Loucy (cell line): ENCODE measurements around the gene GARIN5A.

Source experiments
- EZH2phosphoT487 ChIP-seq: fragments of 200-600 bp; IDR thresholded peaks from 2 replicates; pipeline ENCODE4 v1.6.1; 2018; ENCODE audit warnings: antibody characterized with exemption, mild to moderate bottlenecking, moderate library complexity, borderline replicate concordance
- TF ChIP-seq, protein P1 (sequence below): fragments of 200-600 bp; sonication (generic); conservative IDR thresholded peaks from 2 replicates; pipeline ENCODE4 v1.5.1; 2014; ENCODE audit warnings: mild to moderate bottlenecking, antibody characterized with exemption, low read length

DNA sequence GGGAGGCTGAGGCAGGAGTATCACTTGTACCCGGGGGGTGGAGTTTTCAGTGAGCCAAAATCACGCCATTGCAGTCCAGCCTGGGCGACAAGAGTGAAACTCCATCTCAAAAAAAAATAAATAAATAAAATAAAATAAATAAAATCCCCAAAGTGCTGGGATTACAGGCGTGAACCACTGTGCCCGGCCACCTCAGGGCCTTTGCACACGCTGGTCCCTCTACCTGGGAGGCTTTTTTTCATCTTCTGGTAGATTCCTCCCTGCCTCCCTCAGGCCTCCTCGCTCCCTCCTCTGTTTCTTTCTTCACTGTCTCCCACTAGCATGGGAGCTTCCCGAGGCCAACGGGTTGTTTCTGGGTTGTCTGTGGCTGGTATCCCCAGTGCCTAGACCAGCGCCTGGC is 28.9 kb downstream of the GARIN5A start:
- TF ChIP-seq, protein P1, sequence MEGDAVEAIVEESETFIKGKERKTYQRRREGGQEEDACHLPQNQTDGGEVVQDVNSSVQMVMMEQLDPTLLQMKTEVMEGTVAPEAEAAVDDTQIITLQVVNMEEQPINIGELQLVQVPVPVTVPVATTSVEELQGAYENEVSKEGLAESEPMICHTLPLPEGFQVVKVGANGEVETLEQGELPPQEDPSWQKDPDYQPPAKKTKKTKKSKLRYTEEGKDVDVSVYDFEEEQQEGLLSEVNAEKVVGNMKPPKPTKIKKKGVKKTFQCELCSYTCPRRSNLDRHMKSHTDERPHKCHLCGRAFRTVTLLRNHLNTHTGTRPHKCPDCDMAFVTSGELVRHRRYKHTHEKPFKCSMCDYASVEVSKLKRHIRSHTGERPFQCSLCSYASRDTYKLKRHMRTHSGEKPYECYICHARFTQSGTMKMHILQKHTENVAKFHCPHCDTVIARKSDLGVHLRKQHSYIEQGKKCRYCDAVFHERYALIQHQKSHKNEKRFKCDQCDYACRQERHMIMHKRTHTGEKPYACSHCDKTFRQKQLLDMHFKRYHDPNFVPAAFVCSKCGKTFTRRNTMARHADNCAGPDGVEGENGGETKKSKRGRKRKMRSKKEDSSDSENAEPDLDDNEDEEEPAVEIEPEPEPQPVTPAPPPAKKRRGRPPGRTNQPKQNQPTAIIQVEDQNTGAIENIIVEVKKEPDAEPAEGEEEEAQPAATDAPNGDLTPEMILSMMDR = no peak
- TF ChIP-seq EZH2phosphoT487 = no peak
